Measurements from ENCODE around the gene NME5. TPM values are rescaled to one million over a fixed set of nuclear protein-coding genes. Genes with fewer than 3 reads are reported as not detected.
A peak's percentile ranks its signal among the peaks of the same experiment; 100 is the strongest.
"Not testable (repeated sequence)": the region's sequence is repeated elsewhere in the genome, so short reads cannot be mapped to it uniquely, and the experiment has no call there.

The NME5 gene
- total RNA-seq, 1 experiment from 2014 or later = 1.9 TPM

GRCh38 chr5:138149530-138149929 lies 10.3 kb upstream of the NME5 start:
- no peak overlapping the region for H2AFZ ChIP-seq
- H3K4me2 ChIP-seq = no peak overlapping the region
- no peaks in the 10 kb centered on the region for H3K79me2 ChIP-seq (ENCODE audit: low read depth)
- no peaks in the 10 kb centered on the region for H4K20me1 ChIP-seq (ENCODE audit: insufficient read depth)
- POLR2A ChIA-PET (ENCODE audit: unreplicated experiment) = no interaction called here
- DNase-seq = no peak
- H3K9me2 ChIP-seq (ENCODE audit: insufficient read depth) = no peaks in the 10 kb centered on the region
- no peaks in the 10 kb centered on the region for H3F3A ChIP-seq (ENCODE audit: insufficient read depth, low read depth)
- BruUV-seq (replicated peaks) = no TSS peak
- intact Hi-C loops (cut with micrococcal nuclease; ENCODE audit: unreplicated experiment) = no loop called here
- no peaks in the 10 kb centered on the region; the same call in 1 of the 2 replicates for H3K4me1 ChIP-seq (replicated peaks; ENCODE audit: insufficient read depth)
- H3K27me3 ChIP-seq (ENCODE audit: insufficient read depth, low read depth) = no peaks in the 10 kb centered on the region
- H3K27ac ChIP-seq = no peak overlapping the region
- CTCF ChIA-PET = interaction anchor here (0.6 kb wide), 1 partner anchor 76 kb away, joined by 5 read pairs; no protein-coding TSS in a partner anchor
- H3K4me3 ChIP-seq = no peak overlapping the region
- no peaks in the 10 kb centered on the region for H3K36me3 ChIP-seq (ENCODE audit: low read depth)
- H3K9me3 ChIP-seq (ENCODE audit: insufficient read depth, low read depth) = no peaks in the 10 kb centered on the region
- TF ChIP-seq EZH2 (IDR thresholded peaks at IDR 0.05; ENCODE audit: low read depth) (no peak), CTCF (conservative IDR thresholded peaks at IDR 0.05) (no peak)

GRCh38 chr5:138148811-138149210 lies 9.6 kb upstream of the NME5 start:
- no TSS peak for BruUV-seq (replicated peaks)
- Histone ChIP-seq H3K27ac (no peak overlapping the region), H3K9me2 (ENCODE audit: insufficient read depth) (no peaks in the 10 kb centered on the region), H3K27me3 (ENCODE audit: insufficient read depth, low read depth) (no peaks in the 10 kb centered on the region), H3K4me2 (no peak overlapping the region), H4K20me1 (ENCODE audit: insufficient read depth) (no peaks in the 10 kb centered on the region), H3F3A (ENCODE audit: insufficient read depth, low read depth) (no peaks in the 10 kb centered on the region), H2AFZ (no peak overlapping the region), H3K9me3 (ENCODE audit: insufficient read depth, low read depth) (no peaks in the 10 kb centered on the region), H3K79me2 (ENCODE audit: low read depth) (no peaks in the 10 kb centered on the region), H3K4me1 (replicated peaks; ENCODE audit: insufficient read depth) (no peaks in the 10 kb centered on the region; the same call in 1 of the 2 replicates), H3K4me3 (no peak overlapping the region), H3K36me3 (ENCODE audit: low read depth) (no peaks in the 10 kb centered on the region)
- POLR2A ChIA-PET (ENCODE audit: unreplicated experiment) = interaction anchor here (0.6 kb wide), 1 partner anchor 96 kb away, joined by 3 read pairs; no protein-coding TSS in a partner anchor
- CTCF ChIA-PET = no interaction called here
- TF ChIP-seq EZH2 (IDR thresholded peaks at IDR 0.05; ENCODE audit: low read depth) (no peak), CTCF (conservative IDR thresholded peaks at IDR 0.05) (no peak)
- DNase-seq = peak; percentile 59 to 74
- intact Hi-C loops (cut with micrococcal nuclease; ENCODE audit: unreplicated experiment) = no loop called here

GRCh38 chr5:138143578-138143977 lies 4.3 kb upstream of the NME5 start:
- DNase-seq; H3K4me1 ChIP-seq (replicated peaks; ENCODE audit: insufficient read depth); H3K36me3 ChIP-seq (ENCODE audit: low read depth); H3K4me3 ChIP-seq; CTCF ChIA-PET; H3K27me3 ChIP-seq (ENCODE audit: insufficient read depth, low read depth); H2AFZ ChIP-seq; H3K9me3 ChIP-seq (ENCODE audit: insufficient read depth, low read depth); H3K9me2 ChIP-seq (ENCODE audit: insufficient read depth); BruUV-seq (replicated peaks); H3K27ac ChIP-seq; H3F3A ChIP-seq (ENCODE audit: insufficient read depth, low read depth); POLR2A ChIA-PET (ENCODE audit: unreplicated experiment); H4K20me1 ChIP-seq (ENCODE audit: insufficient read depth); intact Hi-C loops (cut with micrococcal nuclease; ENCODE audit: unreplicated experiment); H3K4me2 ChIP-seq; H3K79me2 ChIP-seq (ENCODE audit: low read depth): not testable (repeated sequence)

- H3K27ac ChIP-seq = no peak overlapping the region
- H3K27me3 ChIP-seq (ENCODE audit: insufficient read depth, low read depth) = no peaks in the 10 kb centered on the region
- H3K4me2 ChIP-seq = no peak overlapping the region
- no peak for DNase-seq
- no peak overlapping the region for H2AFZ ChIP-seq
- H3K4me1 ChIP-seq (replicated peaks; ENCODE audit: insufficient read depth) = peaks cover 5% of the 10 kb centered on the region; the same call in 1 of the 2 replicates
- H3K79me2 ChIP-seq (ENCODE audit: low read depth) = no peaks in the 10 kb centered on the region
- TF ChIP-seq CTCF (conservative IDR thresholded peaks at IDR 0.05) (no peak), EZH2 (IDR thresholded peaks at IDR 0.05; ENCODE audit: low read depth) (no peak)
- ChIA-PET CTCF (no interaction called here), POLR2A (ENCODE audit: unreplicated experiment) (interaction anchor here (0.5 to 0.6 kb wide), 2 partner anchors 264 to 581 kb away, joined by 3 to 5 read pairs; no protein-coding TSS in a partner anchor)
- intact Hi-C loops (cut with micrococcal nuclease; ENCODE audit: unreplicated experiment) = no loop called here
- H3K9me3 ChIP-seq (ENCODE audit: insufficient read depth, low read depth) = no peaks in the 10 kb centered on the region
- no peak overlapping the region for H3K4me3 ChIP-seq
- BruUV-seq (replicated peaks) = no TSS peak
- H3K9me2 ChIP-seq (ENCODE audit: insufficient read depth) = no peaks in the 10 kb centered on the region; the same call in 1 of the 2 replicates
- no peaks in the 10 kb centered on the region for H3K36me3 ChIP-seq (ENCODE audit: low read depth)
- no peaks in the 10 kb centered on the region for H4K20me1 ChIP-seq (ENCODE audit: insufficient read depth)
- H3F3A ChIP-seq (ENCODE audit: insufficient read depth, low read depth) = 0 out of 2 replicates have a peak, but pooled peaks cover 7% of the 10 kb centered on the region
These were observed 2.5 kb upstream of the NME5 start for GRCh38 chr5:138141734-138142133.

All from PC-9 (cell line).